ENCODE measurements around the gene ADCYAP1R1.
"Not testable (repeated sequence)": the region's sequence is repeated elsewhere in the genome, so short reads cannot be mapped to it uniquely, and the experiment has no call there.

The ADCYAP1R1 gene

DNA sequence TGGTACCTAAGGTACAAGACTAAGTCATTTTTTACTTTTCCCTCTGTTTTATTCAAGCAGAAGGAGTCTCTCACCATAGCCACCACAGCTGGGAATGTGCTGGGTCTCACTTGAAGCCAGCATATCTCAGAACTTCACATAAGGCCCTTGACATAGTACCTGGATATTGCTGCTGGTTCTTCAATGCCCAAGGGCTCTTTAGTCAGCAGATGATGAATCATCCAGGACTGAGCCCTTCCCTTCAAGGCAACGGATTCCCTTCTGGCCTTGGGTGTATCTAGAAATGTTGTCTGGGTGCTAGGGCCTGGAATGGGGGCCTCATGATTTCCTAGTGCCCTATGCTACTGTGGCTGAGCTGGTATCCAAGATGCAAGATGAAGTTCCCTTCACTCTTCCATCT is 93.9 kb downstream of the ADCYAP1R1 start:
- no peak for DNase-seq

DNA sequence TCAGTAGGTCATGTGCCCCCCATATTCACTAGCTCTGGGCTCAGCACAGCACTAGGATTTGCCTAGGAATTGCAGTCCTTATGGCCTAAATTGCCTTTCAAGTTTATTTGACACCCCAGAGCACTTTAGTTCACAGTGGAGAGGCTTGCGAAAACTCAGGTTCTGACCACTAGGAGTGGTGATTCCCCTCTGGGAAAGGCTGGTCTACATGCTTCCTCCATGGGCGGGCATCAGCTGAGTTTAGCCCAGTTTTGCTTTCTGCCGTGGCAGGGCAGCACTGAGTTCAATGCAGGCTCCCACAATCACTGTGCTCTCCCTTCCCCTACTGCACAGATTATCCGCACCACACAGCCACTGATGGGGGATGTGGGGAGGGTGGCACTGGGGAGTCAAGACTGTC is 94.4 kb downstream of the ADCYAP1R1 start:
- DNase-seq, result no peak

- no peak for DNase-seq
Observed at GRCh38 chr7:31151849-31152248, 99.7 kb downstream of the ADCYAP1R1 start.

GRCh38 chr7:31153318-31153717 is 101.2 kb downstream of the ADCYAP1R1 start:
- not testable (repeated sequence) for DNase-seq

DNA sequence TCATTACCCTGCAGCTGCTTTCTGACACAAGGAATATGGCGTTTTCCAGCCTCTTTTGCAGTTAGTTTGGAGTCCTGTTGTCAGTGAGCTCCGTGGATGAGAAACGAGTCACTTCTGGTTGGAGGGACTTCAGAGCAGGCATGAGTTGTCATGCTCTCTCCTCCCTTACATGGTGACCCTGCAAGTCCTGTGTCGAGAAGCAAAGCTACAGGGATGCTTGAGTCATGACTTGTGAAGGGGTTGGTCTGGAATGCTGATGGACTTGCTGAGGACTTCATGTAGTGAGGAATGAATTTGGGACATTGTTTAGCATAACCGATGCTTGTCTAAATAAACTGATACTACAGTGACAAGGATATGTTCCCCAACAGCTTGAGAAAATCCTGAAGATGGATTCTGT is 108.8 kb downstream of the ADCYAP1R1 start:
- DNase-seq, result no peak

All from T-helper 2 cell (primary cell).